GM11168 (cell line): Measurements from ENCODE around the gene UBE2L3.
"Not testable (repeated sequence)": the region's sequence is repeated elsewhere in the genome, so short reads cannot be mapped to it uniquely, and the experiment has no call there.

Source experiments
- in situ Hi-C: fragments of 300-500 bp; cut with MboI; formaldehyde crosslinking; loops from one replicate; pipeline ENCODE4 v1.12.0; 2022; ENCODE audit warnings: low sequenced_read_pairs; ENCODE audit not compliant: unreplicated experiment

UBE2L3 gene

GRCh38 chr22:21596356-21597135 lies 29.0 kb downstream of the UBE2L3 start:
- in situ Hi-C loops = not testable (repeated sequence)

- in situ Hi-C loops = no loop called here
These were observed 30.8 kb downstream of the UBE2L3 start for GRCh38 chr22:21598302-21598701.

- in situ Hi-C loops = no loop called here
These were observed 31.8 kb downstream of the UBE2L3 start for GRCh38 chr22:21599053-21599893.

GRCh38 chr22:21602579-21602978 lies 35.1 kb downstream of the UBE2L3 start:
- in situ Hi-C loops = no loop called here

GRCh38 chr22:21603973-21604372 lies 36.5 kb downstream of the UBE2L3 start:
- in situ Hi-C loops = no loop called here

GRCh38 chr22:21605887-21606564 lies 38.5 kb downstream of the UBE2L3 start:
- in situ Hi-C loops = no loop called here

GRCh38 chr22:21606775-21607174 lies 39.3 kb downstream of the UBE2L3 start:
- in situ Hi-C loops = no loop called here

GRCh38 chr22:21609556-21610157 lies 42.1 kb downstream of the UBE2L3 start:
- in situ Hi-C loops = not testable (repeated sequence)

GRCh38 chr22:21611210-21611977 lies 43.9 kb downstream of the UBE2L3 start:
- in situ Hi-C loops = no loop called here

GRCh38 chr22:21612858-21613257 lies 45.3 kb downstream of the UBE2L3 start:
- in situ Hi-C loops = no loop called here

GRCh38 chr22:21613553-21614233 lies 46.2 kb downstream of the UBE2L3 start:
- in situ Hi-C loops = no loop called here

GRCh38 chr22:21615731-21616130 lies 48.2 kb downstream of the UBE2L3 start:
- in situ Hi-C loops = no loop called here

GRCh38 chr22:21617337-21617736 lies 49.8 kb downstream of the UBE2L3 start:
- in situ Hi-C loops = not testable (repeated sequence)

- in situ Hi-C loops = no loop called here
These were observed 53.5 kb downstream of the UBE2L3 start for GRCh38 chr22:21621025-21621424.

- in situ Hi-C loops = no loop called here
These were observed 54.8 kb downstream of the UBE2L3 start for GRCh38 chr22:21622011-21622918.

GRCh38 chr22:21622919-21623647 lies 55.6 kb downstream of the UBE2L3 start:
- in situ Hi-C loops = no loop called here

GRCh38 chr22:21623648-21623970 lies 56.1 kb downstream of the UBE2L3 start:
- in situ Hi-C loops = no loop called here
